HG03045 (cell line): ENCODE data around the gene ZNF578.
A peak's percentile ranks its signal among the peaks of the same experiment; 100 is the strongest.
"Not testable (repeated sequence)": the region's sequence is repeated elsewhere in the genome, so short reads cannot be mapped to it uniquely, and the experiment has no call there.

ENCODE experiments used
- ATAC-seq: cut with Tn5 transposase; IDR thresholded peaks from one replicate; pipeline ENCODE4 v1.9.1; 2021; ENCODE audit warnings: mild to moderate bottlenecking, moderate library complexity; ENCODE audit not compliant: unreplicated experiment

Gene ZNF578

GRCh38 chr19:52507266-52507665, 53.9 kb downstream of the ZNF578 start:
- ATAC-seq, result no peak

GRCh38 chr19:52516191-52516590, 62.8 kb downstream of the ZNF578 start:
- no peak for ATAC-seq

- no peak for ATAC-seq
Measured at GRCh38 chr19:52518646-52519045, 65.3 kb downstream of the ZNF578 start.

GRCh38 chr19:52519175-52519574, 65.8 kb downstream of the ZNF578 start:
- not testable (repeated sequence) for ATAC-seq

GRCh38 chr19:52520013-52520412, 66.7 kb downstream of the ZNF578 start:
- ATAC-seq, result no peak

GRCh38 chr19:52522551-52522950, 69.2 kb downstream of the ZNF578 start:
- ATAC-seq, result no peak

GRCh38 chr19:52524086-52524485, 70.7 kb downstream of the ZNF578 start:
- ATAC-seq, result no peak

- ATAC-seq, result peak; percentile 87
Measured at GRCh38 chr19:52527134-52527955, 74.0 kb downstream of the ZNF578 start, which contains the start of gene ZNF808. Gene ZNF808 (plus strand): TSS chr19:52527668. CDS start chr19:52543285, 15,617 bp downstream.

GRCh38 chr19:52527956-52528351, 74.6 kb downstream of the ZNF578 start:
- ATAC-seq, result peak; percentile 20

- ATAC-seq, result no peak
Measured at GRCh38 chr19:52532480-52532879, 79.1 kb downstream of the ZNF578 start.

GRCh38 chr19:52533901-52534300, 80.5 kb downstream of the ZNF578 start:
- ATAC-seq, result no peak

- ATAC-seq, result peak; percentile 4
Measured at GRCh38 chr19:52535385-52535770, 82.0 kb downstream of the ZNF578 start.

GRCh38 chr19:52535771-52536447, 82.6 kb downstream of the ZNF578 start:
- peak; percentile 78 for ATAC-seq

- ATAC-seq, result peak; percentile 24
Measured at GRCh38 chr19:52536448-52536800, 83.1 kb downstream of the ZNF578 start.

GRCh38 chr19:52538815-52539214, 85.5 kb downstream of the ZNF578 start:
- not testable (repeated sequence) for ATAC-seq

GRCh38 chr19:52541176-52541575, 87.8 kb downstream of the ZNF578 start:
- not testable (repeated sequence) for ATAC-seq

GRCh38 chr19:52541608-52542007, 88.3 kb downstream of the ZNF578 start:
- ATAC-seq, result no peak

GRCh38 chr19:52542541-52542940, 89.2 kb downstream of the ZNF578 start:
- not testable (repeated sequence) for ATAC-seq

- ATAC-seq, result no peak
Measured at GRCh38 chr19:52542984-52543664, 89.8 kb downstream of the ZNF578 start.

GRCh38 chr19:52554216-52554971, 101.0 kb downstream of the ZNF578 start:
- no peak for ATAC-seq
